ENCODE results near the gene DNAH7.
"Not testable (repeated sequence)": the region's sequence is repeated elsewhere in the genome, so short reads cannot be mapped to it uniquely, and the experiment has no call there.

DNAH7 gene

GRCh38 chr2:195694553-195694952 is 374.1 kb downstream of the DNAH7 start:
- Histone ChIP-seq H3K36me3 (ENCODE audit: insufficient read depth, insufficient read length, low read length) (no peaks in the 10 kb centered on the region), H3K9me3 (ENCODE audit: insufficient read depth, low read length) (peaks cover under 1% of the 10 kb centered on the region), H3K4me3 (ENCODE audit: insufficient read length, low read depth) (no peak overlapping the region), H3K27me3 (ENCODE audit: insufficient read depth, insufficient read length) (no peaks in the 10 kb centered on the region), H3K9ac (ENCODE audit: insufficient read length, low read depth) (no peak overlapping the region), H3K4me1 (ENCODE audit: insufficient read depth, insufficient read length) (no peaks in the 10 kb centered on the region)
- TF ChIP-seq SUZ12 (IDR thresholded peaks at IDR 0.05; ENCODE audit: extremely low read depth, insufficient read depth, insufficient read length), result no peak
- TF ChIP-seq ZNF274 (IDR thresholded peaks at IDR 0.05; ENCODE audit: low read depth, low read length), result no peak
- no peak for TF ChIP-seq YY1 (IDR thresholded peaks at IDR 0.05; ENCODE audit: insufficient read depth, insufficient read length)
- no peak for DNase-seq (ENCODE audit: low read depth, low spot score)

- H3K9ac ChIP-seq (ENCODE audit: insufficient read length, low read depth); H3K9me3 ChIP-seq (ENCODE audit: insufficient read depth, low read length); H3K36me3 ChIP-seq (ENCODE audit: insufficient read depth, insufficient read length, low read length); DNase-seq (ENCODE audit: low read depth, low spot score); H3K27me3 ChIP-seq (ENCODE audit: insufficient read depth, insufficient read length); H3K4me3 ChIP-seq (ENCODE audit: insufficient read length, low read depth); H3K4me1 ChIP-seq (ENCODE audit: insufficient read depth, insufficient read length): not testable (repeated sequence)
Observed at GRCh38 chr2:195692531-195692930, 376.1 kb downstream of the DNAH7 start.

Measured in NT2/D1 (cell line).